HG03103 (cell line): ENCODE measurements around the gene KIF1A.

Experiments
- ATAC-seq: cut with Tn5 transposase; IDR thresholded peaks from one replicate; pipeline ENCODE4 v1.9.1; 2021; ENCODE audit warnings: low read depth; ENCODE audit not compliant: unreplicated experiment

KIF1A gene

DNA sequence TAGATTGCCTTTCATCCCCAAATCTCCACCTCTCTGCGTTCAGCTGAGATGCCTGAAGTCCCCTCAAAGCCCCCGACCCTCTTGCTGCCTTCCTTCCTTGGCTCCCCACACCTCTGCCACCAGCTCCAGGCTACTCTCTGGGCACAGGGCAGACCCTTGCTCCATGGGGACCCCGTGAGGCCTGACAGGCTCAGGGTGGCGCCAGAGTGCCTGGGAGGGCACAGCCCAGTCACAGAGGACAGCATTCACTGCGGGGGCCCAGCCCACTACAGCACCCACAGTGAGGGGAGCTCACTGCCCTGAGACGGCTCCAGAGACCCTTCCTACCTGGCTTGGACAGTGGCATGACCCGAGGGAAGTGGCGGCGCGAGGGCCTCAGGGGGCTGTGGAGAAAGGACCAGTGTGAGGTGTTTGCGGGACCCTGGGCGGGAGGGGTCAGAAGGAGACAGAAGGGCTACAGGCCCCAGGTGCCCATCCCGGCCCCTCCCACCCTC lies 77.4 kb downstream of the KIF1A start:
- no peak for ATAC-seq

DNA sequence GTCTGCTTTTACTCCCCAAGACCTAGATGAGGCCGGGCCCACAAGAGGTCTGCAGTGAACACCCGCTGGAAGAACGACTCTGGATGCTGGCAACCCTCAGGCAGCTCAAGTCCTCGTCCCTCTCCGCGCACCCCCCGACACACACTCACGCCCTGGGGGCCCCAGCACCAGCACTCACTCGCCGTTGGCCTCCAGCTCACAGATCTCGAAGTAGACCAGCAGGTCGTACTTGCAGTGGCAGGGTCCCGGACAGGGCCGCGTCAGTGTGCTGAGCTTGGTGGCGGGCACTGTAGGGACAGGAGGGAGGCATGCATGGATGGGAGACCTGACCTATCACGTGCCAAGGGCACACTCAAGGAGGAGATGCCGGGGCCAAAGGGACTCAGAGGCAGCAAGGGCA lies 78.9 kb downstream of the KIF1A start:
- no peak for ATAC-seq

DNA sequence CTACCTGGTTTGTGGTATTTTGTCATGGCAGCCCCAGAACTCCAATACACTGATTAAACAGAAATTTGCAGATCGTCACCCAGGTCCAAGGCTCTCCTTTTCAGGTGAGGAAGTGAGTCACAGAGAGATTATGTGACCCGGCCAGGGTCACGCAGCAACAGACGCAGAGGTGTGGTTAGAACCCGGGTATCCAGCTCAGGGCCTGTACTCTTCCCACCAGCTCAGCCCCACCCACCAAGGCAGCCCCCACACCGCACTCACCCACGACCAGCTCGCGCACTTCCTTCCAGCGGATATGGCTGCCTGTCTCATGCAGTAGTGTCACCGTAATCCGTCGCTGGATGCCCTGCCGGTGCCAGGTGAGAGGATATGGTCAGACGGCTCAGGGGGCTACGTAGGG lies 80.2 kb downstream of the KIF1A start:
- no peak for ATAC-seq

DNA sequence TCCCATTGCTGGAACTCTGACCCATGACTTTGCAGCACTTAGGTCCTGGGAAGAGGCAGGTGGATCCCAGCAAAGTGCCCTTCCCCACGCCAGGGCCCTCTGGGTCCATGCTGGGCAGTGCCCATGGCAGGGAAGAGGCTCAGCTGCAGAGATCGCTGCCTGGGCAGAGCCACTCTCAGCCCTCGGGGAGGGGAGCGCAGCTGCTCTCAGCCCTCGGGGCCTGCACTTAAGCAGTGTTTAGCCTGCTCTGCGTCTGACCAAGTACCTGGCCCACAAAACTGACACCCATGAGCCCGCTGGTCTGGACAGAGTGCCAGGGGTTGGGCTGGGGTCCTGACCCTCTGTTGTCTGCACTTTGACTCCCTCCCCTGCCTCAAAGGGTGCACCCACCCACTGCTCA lies 82.1 kb downstream of the KIF1A start:
- no peak for ATAC-seq

DNA sequence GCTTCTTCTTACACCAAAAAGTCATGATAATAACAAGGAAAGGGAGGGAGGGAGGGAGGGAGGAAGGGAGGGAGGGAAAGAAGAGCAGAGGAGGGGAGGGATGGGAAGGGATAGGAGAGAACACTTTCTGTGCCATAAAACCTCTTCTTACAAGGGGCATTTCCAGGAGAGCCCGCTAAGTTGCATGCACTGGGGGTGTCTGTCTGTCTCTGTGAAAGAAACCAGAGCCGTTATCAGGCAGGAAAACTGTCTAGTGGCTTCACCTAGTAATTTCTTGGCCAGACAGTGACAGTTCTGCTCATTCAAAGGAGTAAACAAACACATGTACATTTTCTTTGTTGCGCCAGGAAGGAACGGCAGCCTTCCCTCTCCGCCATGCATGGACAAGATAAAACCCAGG lies 82.5 kb downstream of the KIF1A start:
- ATAC-seq: no peak

DNA sequence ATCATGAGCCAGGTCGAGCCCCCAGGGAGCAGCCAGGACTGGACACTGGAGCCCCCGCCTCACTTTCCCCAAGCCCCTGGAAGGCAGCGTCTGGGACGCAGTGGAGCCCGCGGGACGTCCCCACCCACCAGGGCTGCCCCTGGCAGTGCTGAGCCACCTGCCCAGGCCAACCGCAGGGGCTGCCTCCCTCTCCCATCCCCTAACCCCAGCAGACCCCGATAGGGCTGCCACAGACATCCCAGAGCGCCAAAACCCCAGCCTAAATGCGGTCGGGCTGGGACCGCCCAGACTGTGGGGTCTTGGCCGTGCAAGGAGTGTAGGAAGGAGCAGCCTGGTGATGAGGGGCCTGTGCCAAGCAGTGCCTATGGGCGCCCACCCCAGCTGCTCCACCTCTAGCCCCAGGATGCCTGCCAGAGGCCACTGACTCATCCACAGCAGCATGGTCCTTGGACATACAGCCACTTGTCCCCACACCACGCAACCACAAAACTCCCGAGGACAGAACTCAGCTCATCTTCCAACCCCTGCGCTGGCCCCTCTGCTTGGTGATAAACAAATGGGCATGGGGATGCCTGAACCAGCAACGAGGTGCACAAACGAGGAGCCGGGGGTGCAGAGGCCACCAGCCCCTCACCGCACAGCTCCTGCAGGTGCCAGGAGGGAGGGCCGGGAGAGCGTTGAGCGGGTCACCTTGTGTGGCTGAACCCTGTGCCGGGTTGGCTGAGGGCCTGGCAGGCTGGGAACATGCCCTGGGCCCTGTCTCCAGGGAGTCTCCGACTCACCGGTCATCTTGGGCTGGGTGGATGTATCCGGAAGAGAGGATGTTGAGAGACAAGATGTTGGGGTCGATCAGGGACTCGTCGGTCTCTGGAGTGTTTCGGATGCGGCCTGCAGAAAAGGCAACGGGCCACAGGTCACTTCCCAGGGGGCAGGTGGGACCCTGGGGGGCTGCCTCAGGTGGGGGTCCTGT lies 83.5 kb downstream of the KIF1A start:
- ATAC-seq: no peak

DNA sequence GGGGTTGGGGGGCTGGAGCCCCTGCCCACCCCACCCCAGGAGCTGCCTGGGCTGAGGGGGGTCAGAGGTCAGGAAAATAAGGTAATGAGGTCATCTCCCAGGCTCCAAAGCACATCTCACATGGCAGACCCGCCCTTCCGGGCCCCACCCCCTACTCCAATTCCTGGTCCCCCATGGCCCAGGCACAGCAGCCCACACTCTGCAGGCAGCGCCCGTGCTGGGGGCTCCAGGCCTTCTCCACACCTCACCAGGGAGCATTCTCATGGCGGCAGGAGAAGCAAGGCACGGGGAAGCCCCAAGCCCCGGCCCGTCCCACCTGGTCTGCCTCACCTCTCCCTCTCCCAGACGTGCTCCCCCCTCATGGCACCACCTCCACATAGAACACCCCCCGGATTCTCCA lies 84.5 kb downstream of the KIF1A start:
- ATAC-seq: no peak

DNA sequence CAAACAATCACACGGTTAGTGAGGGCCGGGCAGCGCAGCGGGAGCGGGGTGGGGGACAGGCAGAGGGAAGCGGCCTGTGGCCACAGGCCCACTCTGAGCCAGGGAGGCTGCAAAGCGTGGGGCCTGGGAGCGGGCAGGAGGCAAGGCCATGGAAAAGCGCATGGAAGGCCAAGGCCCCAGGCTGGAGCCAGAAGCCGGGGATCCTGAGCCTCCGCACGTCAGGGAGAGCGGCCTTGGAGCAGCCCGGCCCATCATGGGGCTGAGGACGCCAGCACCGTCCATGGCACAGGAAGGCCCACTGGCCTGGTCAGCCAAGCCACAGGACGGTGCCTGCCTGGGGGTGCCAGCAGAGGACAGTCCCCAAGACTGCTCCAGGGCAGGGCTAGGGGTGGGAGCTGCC lies 85.3 kb downstream of the KIF1A start:
- ATAC-seq: no peak

DNA sequence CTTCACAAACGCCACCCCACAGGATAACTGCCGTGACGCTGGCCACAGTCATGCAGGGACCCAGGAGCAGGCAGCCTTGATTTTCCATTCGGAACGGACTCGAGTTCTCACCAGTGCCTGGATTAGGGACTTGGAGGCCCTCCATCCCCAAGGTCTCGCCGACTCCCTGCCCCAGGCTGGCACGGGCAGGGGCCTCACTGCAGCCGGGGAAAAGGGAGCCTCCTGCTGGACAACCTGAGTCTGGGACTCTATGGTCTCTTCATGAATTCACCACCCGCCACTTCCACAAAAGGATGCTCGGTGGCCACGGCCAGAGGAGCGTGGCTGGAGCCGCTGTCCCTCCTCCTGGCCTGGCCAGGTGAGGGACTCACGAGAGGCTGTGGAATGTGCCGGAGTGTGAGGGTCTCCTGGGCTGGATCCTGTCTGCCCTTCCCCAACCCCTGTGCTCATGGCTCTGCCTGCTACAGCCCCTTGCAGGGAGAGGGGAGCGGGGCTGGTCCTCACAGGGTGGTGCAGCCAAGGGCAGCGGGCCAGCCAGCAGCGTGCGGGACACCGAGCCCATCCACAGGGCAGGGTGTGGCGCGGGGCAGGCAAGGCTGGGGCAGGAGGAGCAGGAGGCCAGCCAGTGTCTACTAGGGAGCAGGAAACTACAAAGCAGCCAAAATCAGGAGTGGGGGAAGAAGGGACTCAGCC lies 86.1 kb downstream of the KIF1A start:
- no peak for ATAC-seq

DNA sequence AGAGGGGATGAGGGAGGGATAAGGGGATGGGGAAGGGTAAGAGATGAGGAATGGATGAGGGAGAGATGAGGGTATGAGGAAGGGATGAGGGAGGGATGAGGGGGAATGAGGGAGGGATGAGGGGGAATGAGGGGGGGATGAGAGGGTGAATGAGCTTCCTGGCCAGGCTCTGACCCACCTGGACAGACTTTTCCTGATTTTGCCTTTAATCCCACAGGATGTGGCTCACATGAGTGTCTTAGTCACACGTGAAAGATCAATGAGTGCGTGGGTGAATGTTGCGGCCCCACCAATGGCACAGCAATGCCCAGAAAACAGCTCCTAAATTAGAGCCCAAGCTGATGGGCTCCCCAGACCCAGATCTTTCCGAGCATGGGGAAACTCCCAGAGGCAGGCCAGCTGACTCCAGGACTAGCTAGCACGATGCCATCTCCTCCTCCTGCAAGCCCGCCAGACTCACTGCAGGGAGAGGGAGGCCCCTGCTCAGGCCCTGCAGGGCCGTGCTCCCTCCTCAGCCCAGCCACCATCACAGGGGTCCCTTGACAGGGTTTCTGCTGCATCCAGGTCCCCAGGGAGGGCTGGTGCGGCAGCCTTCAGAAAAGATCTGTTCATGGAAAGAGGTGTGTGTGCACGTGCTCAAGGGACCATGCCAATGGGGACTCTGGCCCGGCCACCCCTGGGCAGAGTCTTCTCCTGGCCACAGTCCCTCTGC lies 87.0 kb downstream of the KIF1A start:
- no peak for ATAC-seq

DNA sequence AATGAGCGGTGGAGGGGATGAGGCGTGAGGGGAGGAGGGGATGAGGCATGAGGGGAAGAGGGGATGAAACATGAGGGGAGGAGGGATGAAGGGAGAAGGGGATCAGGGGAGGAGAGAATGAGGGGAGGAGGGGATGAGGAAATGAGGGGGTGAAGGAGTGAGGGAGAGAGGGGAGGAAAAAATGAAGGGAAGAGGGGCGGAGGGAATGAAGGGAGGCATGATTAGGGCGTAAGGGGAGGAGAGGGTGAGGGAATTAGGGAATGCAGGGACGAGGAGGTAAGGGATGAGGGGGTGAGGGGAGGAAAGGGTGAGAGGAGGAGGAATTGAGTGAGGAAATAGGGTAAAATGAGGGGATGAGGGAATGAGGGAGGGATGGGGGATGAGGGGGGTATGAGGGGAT lies 87.8 kb downstream of the KIF1A start:
- no peak for ATAC-seq

DNA sequence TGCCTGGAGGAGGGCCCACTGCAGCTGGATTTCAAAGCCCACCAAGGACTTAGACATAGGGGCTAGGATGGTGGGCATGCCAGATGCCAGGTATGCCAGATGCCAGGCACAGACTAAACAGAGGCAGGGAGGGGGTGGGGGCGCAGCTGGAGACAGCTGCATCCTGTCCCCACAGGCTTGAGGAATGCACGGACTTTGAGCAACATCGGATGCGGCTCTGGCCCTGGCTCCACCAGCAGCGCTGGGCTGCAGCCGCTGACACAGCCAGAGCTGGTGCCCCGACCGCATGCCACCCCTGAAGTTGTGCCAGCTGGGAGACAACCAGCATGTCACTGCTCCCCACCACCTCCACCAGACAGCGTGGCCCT lies 88.9 kb downstream of the KIF1A start:
- no peak for ATAC-seq

DNA sequence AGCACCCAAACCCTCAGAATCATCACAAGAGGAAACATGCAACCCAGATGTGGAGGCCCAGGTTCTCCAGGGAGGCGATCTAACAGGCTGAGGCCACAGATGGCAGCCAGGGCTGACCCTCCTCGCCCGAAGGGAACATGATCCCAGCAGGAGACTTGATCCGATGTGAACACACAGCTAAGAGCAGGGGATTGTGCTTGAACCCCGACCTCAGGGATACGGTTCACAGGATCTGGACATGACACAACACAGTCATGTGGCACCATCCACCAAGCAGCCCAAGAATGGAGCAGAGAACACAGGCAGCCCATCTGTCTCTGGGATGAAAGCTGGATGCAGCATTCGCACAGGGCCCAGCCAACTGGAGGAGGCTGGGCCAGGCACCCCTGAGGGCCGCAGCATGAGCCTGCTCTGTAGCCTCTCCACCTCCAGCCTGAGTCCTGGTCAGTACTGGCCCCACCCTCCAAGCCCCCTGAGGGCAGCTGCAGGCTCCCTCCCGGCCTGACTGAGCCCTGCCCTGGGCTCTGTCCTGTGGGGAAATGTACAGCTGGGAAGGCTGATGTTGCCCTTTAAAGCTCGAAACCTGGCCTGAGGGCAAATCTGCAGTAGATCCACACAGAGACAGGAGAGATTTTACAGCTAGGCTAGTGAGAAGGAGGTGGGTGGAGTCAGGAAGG lies 89.4 kb downstream of the KIF1A start:
- ATAC-seq: no peak

DNA sequence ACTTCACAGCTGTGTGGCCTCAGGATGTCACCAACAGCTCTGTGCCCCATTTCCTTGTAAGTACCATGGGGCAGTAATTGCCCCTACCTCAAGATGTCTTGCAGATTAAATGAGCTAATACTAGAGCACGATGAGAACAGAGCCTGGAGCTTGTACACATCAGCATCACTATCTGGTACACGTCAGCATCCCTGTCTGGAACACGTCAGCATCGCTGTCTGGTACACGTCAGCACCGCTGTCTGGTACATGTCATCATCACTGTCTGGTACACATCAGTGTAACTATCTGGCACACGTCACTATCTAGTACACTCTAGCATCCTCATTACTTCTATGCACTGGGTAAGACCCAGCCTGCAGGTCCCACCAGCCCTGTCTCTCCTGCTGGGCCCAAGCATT lies 91.2 kb downstream of the KIF1A start:
- no peak for ATAC-seq

DNA sequence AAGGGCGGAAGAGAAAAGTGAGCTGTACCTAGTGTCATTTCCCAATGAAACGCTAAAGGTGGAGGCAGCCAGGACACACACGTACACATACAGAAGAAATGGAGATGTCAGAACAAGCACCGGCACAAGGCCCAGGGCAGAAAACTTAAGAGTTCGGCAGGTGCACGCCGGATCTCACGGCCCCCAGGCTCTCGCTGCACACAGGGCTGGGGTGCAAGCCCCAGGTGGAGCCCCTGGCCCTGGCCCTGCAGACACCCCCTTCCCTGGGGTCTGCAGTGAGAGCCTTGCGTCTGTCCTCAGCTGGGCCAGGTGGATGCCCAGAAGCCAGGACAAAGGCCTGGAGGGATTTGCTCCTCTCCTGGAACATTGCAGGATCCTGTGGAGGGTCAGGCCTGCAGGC lies 91.7 kb downstream of the KIF1A start:
- no peak for ATAC-seq

DNA sequence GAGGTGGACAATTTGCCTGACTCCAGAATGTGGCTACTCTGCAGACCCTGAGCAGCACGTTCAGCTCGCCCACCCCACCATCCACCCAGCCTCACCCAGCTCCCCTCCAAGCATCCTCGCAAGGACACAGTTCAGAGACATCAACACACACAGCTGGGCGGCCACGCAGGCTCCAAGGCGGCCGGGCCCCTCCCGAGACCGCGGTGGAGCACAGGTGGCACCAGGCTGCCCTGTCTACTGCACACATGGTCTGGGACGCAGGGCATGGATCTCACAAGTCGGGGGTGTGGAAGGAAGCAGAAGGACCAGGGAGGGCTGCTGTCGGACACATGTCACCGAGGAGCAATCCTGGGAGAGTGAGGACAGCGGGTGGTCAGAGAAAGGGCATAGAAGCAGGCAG lies 92.1 kb downstream of the KIF1A start:
- no peak for ATAC-seq

DNA sequence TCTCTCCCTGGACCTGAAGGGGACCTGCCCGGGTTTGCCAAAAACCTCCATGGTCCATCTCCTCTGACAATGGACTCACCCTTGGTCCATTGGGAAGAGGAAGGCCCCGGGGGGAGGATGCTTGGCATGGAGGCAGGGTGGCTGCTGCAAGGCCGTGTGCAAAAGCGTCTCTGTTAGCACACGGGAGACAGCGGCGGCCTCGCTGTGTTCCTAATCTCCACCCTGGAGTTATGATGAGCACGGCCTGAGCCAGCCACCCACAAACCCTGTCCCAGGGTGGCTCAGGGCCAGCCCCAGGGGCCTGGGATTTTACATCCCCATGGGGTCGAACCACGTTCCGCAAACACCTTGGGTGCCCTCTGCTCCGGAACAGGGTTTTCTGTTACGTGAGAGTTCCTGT lies 92.6 kb downstream of the KIF1A start:
- ATAC-seq: no peak

DNA sequence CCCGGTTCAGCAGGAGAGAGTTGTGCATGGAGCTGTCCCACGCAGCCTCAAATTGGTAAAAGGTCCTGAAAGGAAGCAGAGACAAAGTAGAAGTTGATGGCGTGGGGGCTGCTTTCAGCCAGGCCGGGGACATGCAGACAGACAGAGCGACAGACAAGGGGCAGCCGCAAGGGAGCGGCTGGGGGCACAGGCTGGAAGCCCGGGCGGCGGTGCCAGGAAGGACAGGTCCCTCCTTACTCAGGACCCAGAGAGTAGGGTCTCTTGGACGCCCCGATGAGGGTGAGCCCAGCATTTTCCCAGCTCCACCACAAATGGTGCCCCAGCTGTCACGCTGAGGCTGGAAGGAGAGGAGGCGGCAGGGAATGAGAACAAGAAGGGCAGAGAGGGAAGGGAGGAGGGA lies 93.1 kb downstream of the KIF1A start:
- no peak for ATAC-seq

DNA sequence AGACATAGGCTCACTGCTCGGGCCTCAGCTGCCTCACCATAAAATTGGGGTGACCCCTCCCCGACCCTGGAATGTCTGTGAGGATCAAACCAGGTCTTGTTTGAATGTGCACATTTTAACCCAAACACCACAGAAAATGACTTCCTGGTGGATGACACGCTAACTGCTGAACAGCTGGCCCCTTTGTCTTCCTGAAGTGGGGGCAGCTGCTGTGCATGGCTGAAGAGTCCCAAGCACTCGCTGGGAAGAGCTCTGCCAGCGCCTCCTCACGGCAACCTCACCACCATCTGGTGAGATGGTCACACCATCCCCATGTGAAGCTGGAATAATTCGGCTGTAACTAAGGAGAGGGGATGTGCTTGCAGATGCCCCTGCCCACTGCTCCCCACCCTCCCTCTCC lies 94.3 kb downstream of the KIF1A start:
- ATAC-seq: no peak

DNA sequence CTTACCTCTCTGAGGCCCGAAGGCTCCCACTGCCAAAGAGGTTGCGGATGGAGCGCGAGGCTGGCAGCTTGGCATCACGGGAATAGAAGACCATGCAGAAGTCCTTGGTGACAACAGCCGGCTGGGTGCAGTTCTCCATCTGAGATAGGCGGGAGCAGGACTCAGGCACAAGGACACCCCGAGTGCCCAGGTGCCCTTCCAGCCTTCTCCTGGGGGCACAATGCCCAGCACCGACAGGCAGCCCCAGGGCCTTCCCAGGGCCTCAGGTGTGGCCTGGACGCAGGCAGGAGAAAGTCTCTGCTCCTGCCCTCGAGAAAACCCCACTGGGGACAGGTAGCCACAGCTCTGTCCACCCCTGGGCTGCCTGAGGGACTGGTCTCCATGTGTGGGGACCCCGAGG lies 94.8 kb downstream of the KIF1A start:
- ATAC-seq: no peak

DNA sequence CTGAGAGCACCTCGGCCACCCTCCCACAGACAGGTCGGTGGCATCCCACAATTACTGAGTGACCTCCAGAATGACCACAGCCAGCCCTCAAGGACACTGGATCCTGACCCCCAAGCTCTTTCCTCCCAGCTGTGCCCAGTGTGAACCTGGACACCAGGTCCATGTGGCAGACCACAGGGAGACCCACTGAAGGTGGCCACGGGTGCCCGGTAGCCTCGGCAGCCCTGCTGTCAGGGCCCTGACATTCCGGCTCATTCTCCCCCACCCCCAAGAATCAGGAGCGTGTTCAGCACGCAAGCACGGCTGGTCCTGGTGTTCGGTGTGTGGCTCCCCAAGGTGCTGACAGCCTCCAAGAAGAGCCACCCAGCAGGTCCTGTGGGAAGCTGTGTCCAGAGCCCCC lies 95.6 kb downstream of the KIF1A start:
- no peak for ATAC-seq
